Activated CD8-positive, alpha-beta memory T cell treated with anti-CD3 and anti-CD28 coated beads for 48 hours (primary cell): ENCODE results near the gene TPK1.
"Not testable (repeated sequence)": the region's sequence is repeated elsewhere in the genome, so short reads cannot be mapped to it uniquely, and the experiment has no call there.

ENCODE experiments used
- DNase-seq, 3 experiments: peaks; one replicate each; pipeline ENCODE4 v3.0.0-alpha.2; 2020; ENCODE audit warnings: low read depth in 2 of 3, low spot score in 2 of 3

TPK1 gene

DNA sequence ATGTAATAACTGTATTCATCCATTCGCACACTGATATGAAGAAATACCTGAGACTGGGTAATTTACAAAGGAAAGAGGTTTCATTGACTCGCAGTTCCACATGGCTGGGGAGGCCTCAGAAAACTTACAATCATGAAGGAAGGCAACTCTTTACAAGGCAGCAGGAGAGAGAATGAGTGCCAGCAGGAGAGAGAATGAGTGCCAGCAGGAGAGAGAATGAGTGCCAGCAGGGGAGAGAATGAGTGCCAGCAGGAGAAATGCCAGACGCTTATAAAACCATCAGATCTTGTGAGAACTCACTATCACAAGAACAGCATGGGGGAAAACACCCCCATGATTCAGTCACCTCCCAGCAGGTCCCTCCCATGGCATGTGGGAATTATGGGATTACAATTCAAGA lies 58.0 kb downstream of the TPK1 start:
- DNase-seq: not testable (repeated sequence)

- no peak for DNase-seq
Measured at GRCh38 chr7:144777005-144777839, 58.6 kb downstream of the TPK1 start.

GRCh38 chr7:144776447-144776846 lies 59.4 kb downstream of the TPK1 start:
- no peak for DNase-seq

- no peak for DNase-seq
Measured at GRCh38 chr7:144775749-144776148, 60.1 kb downstream of the TPK1 start.

GRCh38 chr7:144771927-144772326 lies 63.9 kb downstream of the TPK1 start:
- no peak for DNase-seq

DNA sequence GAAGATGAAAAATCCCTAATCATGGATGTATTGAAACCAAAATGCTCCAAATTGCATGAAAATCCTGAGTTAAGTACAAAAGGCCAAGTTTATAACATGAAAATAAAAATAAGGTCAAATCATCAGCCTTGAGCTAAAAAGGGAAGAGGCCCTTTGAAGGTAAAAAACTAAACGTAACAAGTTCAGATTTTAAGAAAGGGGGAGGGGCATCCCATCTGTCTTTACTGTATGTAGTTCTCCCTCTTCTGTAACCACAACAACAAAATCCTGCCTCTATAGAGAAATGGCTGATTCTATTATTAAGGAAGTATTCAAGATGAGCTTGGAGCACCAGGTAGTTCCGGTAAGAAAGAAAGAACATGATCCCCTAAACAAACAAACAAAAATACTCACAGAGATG lies 64.7 kb downstream of the TPK1 start:
- no peak for DNase-seq

DNA sequence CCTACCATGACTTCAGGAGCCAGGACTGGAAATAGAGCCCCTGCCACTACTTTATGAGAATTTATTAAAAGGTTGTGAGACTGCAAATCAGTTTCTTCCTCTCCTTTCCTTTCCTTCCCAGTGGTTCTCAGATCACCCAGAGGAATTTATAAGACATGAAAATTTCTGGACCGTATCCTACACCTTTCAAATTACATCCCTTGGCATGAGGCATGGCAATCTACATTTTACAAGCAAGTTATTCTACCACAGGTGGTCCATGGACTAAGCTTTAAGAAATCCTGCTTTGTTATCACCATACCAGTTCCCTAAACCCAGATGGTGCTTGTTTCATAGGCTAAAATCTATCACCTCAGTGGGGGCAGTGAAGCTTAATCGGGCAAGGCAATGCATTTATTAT lies 66.5 kb downstream of the TPK1 start:
- no peak for DNase-seq

- DNase-seq: no peak
Measured at GRCh38 chr7:144768633-144769032, 67.2 kb downstream of the TPK1 start.

- no peak for DNase-seq
Measured at GRCh38 chr7:144763291-144763690, 72.6 kb downstream of the TPK1 start.

- no peak for DNase-seq
Measured at GRCh38 chr7:144762853-144763252, 73.0 kb downstream of the TPK1 start.

- no peak for DNase-seq
Measured at GRCh38 chr7:144761493-144761892, 74.4 kb downstream of the TPK1 start.

DNA sequence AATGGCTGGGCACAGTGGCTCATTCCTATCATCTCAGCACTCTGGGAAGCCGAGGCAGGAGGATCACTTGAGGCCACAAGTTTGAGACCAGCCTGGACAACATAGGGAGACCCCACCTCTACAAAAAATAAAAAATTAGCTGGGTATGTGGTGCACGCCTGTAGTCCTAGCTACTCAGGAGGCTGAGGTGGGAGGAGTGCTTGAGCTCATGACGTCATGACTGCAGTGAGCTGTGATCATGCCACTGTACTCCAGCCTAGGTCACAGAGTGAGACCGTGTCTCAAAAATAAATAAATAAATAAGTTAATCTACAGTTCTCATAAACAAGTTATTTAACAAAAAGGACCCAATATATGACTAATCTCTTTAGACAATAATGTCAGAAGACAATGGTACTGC lies 76.2 kb downstream of the TPK1 start:
- DNase-seq: no peak

- no peak for DNase-seq
Measured at GRCh38 chr7:144747936-144748335, 87.9 kb downstream of the TPK1 start.

DNA sequence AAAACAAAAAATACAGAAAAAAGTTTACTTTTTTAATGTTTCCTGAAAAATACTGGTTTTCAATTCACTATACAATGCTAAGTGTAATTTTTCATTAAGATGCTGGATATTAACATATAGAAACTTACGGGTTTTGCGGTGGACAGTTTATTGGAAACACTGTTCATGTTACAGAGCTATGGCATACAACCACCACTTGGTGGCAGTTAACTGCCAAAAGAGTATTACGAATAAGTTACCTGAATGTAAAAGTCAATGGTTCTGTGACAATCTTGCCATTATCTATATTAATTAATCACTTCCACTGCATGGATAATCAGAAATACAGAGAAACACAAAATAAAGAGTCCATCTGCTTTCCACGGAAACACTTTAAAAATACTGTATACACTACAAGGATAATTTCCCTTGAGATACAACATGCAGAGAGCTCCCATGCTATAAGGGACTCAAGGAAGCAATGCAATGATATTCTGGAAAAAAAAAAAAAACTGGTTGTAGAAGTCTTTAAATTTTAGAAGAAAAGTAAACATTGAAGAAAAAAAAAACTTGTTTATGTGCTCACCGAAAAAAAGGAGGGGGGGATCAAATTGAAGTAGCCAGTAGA lies 97.0 kb downstream of the TPK1 start:
- DNase-seq: no peak

GRCh38 chr7:144738146-144738545 lies 97.7 kb downstream of the TPK1 start:
- DNase-seq: no peak

- no peak for DNase-seq
Measured at GRCh38 chr7:144736880-144737493, 98.9 kb downstream of the TPK1 start.

GRCh38 chr7:144735505-144736276 lies 100.2 kb downstream of the TPK1 start:
- no peak for DNase-seq

DNA sequence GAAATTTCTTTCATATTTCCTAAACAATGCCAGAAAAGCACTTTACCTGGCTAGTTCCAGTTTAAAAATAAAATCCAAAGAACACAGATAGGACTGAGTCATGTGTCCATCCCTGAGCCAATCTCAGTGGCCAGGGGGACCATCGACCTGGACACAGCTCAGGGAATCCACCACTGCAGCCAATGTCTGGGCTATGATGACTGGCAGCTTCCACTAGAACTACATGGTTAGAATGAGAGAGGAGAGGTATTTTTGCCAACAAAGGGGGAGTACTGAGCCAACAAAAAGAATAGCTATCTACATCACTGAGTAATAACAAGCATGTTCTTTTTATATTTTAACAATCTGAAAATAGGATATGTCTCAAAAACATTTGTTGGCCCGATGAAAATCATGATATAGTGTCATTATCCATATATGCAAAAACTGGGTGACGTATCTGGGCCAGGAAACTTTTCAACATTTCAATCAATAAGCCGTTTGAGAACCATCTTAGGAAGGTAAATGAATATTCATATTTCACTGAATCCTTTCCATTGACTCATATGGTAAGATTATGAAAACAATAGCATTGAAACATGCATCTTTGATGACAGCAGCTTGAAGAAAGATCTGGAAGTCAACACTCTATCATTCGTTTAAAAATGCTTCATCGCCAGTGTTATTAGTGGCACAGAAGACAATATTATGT lies 104.0 kb downstream of the TPK1 start:
- no peak for DNase-seq

GRCh38 chr7:144730224-144730623 lies 105.6 kb downstream of the TPK1 start:
- DNase-seq: no peak

DNA sequence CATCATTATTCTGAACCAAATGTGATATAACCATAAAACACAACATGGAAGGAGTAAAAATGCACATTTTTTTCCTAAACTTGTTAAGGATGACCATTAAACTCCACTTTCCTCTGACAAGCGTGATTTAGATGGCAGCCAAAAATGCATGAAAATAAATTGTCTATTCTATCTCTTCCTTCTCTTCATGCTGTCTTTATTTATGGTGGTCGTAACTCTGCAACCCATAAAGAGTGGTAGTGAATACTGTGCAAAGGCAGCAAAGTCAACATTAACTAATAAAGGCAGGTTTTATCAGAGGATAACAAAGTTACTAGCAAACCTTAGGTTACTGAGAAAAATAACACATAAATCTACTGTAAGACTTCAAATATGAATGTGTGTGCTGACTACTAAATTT lies 106.6 kb downstream of the TPK1 start:
- DNase-seq: no peak

- DNase-seq: no peak
Measured at GRCh38 chr7:144728551-144728950, 107.3 kb downstream of the TPK1 start.
